NCI-H2171 (cell line): ENCODE measurements around the gene MRPL46.
"Not testable (repeated sequence)": the region's sequence is repeated elsewhere in the genome, so short reads cannot be mapped to it uniquely, and the experiment has no call there.

ENCODE experiments used
- DNase-seq: peaks from one replicate; lab custom pipeline; 2025; lab: John Stamatoyannopoulos, UW

MRPL46 gene

DNA sequence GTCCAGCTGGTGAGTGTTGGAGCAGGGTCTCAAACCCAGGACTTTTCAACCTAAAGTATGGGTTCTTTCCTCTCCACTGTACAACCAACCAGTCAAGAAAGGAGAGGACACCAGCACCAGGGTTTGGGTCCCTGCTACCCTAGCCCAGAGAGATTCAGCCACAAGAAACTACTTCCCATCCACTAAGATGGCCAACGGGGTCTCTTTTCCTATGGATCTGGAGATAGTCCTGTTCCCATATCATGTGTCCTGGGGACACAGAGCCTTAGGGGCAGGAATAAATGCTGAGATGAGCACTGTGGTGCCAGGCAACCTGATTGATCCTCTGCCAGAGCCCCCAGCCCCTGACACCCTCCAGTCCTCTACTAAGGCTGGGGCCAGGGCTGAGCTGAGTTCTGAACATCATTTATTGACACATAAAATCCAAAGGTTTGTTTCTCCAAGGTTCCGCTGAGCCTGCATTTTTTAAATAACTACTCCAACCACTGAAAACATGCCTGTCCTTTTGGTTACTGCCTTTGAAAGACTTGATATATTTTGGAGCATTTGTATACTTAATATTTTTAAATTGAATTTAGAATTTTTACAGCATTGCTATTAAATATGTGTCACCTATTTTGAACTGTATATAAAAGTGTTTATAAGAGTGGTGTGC lies 26.0 kb downstream of the MRPL46 start:
- DNase-seq: no peak

DNA sequence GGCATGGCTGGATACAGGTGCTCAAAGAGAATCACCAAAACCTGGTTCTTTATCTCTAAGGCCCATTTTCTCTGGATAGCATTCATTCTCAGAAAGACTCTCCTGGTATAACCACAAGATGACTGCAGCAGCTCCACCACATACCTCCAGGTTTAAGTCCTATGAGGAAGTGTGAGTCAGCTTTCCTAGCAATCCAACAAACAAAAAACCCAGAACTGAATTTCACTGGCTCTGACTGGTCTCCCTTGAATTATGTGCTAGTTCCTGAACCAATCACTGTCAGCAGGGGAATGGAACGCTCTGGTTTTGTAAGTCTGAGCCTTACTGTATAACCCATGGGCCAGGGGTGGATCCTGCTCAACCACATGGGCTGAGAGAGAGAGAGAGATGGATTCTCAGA lies 27.2 kb downstream of the MRPL46 start:
- no peak for DNase-seq

- no peak for DNase-seq
Measured at GRCh38 chr15:88438181-88438580, 29.0 kb downstream of the MRPL46 start.

- DNase-seq: not testable (repeated sequence)
Measured at GRCh38 chr15:88434106-88434505, 33.1 kb downstream of the MRPL46 start.

- no peak for DNase-seq
Measured at GRCh38 chr15:88433046-88433685, 34.0 kb downstream of the MRPL46 start.

- DNase-seq: no peak
Measured at GRCh38 chr15:88431441-88431840, 35.7 kb downstream of the MRPL46 start.

DNA sequence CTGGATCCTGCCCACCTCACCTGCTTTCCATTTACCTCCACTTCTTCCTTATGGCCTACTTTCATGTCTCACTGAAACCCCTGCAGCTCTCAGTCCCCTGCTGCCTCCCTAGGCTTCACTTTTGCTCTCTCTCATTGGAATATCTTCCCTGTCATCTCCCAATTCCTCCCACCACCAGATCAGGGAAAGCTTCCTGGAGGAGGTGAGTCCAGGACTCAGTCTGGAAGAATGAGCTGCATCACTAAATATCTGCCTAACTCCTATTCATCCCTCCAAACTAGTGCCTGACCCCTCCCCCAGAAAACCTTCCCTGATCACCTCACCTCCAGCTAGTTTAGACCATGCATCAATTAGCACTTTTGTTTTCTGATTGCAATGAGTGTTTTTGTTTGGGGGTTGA lies 37.1 kb downstream of the MRPL46 start:
- DNase-seq: no peak

DNA sequence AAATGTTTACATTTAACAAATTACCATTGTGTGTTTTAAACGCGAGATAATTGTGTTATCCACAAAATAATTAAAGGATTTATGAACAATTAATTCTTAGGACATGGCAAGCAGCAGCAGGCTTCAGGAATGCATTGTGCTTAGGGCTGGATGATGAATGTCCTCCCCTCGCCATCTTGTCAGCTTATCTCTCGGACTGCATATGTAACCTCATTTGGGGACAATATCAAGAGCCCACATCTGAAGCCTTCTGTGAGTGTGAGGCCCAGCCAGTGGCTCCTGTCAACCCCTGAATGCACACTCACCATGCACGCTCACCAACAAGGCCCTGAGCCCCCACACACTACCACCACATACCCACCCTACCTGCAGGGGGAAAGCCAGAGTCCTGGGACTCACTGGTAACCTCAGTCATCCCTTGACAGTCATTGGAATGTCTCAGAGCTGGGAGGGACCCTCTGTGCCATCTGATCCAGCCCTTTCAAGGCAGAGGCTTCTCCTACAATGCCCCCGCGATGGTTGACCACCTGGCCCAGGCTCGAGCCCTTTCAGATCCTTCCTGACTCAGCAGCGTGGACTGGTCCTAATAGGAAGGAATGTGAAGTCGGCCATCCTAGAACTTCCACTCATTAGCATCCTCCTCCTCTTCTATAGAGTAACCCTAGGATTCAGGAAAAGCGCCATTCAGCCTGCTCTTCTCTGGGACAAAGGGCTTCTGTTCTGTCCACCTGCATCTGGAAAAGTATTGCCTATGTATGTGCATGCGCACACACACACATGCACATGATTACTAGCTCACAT lies 38.2 kb downstream of the MRPL46 start:
- no peak for DNase-seq

DNA sequence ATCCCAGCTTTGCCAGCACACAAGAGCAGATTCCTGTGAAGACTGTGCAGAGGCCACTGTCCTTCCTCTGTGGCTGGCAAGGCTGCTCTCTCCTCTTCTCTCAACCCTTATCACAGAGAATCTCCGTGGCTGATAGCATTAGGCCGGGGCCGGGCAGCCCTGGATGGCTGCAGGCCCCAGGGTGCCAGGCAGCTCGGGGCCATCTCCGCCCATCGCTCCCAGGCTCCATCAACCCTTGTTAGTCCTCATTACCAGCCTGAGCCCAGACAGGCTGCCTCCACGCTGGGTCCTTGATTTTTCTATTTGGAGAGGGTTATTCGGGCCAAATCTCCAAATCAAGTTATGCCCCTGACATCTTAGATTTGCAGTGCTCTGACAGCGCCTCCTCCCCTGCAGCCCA lies 39.1 kb downstream of the MRPL46 start:
- no peak for DNase-seq

- no peak for DNase-seq
Measured at GRCh38 chr15:88426304-88426703, 40.9 kb downstream of the MRPL46 start.

- no peak for DNase-seq
Measured at GRCh38 chr15:88423331-88423730, 43.9 kb downstream of the MRPL46 start.

DNA sequence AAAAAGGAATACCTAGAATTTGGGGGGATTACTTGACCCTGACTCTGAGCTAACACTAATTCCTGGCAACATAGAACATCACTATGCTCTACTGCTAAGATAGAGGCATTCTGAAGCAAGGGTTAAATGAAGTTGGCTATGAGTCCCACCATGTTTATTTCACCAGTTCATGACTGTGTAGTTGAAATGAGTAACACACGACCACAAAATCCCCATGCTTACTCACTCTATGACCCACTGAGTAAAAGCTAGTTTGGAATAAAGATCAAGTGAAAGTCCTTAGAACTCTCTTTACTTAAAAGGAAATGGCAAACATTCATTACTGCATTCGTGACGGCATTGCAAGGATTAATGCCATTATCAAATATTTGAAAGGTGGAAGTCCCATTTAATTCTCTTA lies 47.4 kb downstream of the MRPL46 start:
- no peak for DNase-seq
